GM18951 (cell line): ENCODE results near the gene CAMK4.

Experiments
- POLR2A ChIP-seq: IDR thresholded peaks from 4 replicates; pipeline ENCODE4 v1.6.1; 2011; ENCODE audit warnings: mild to moderate bottlenecking; ENCODE audit not compliant: insufficient read length, insufficient read depth; ENCODE audit errors: extremely low read depth
- in situ Hi-C: fragments of 300-500 bp; cut with MboI; formaldehyde crosslinking; loops from one replicate; pipeline ENCODE4 v1.12.0; 2022; ENCODE audit warnings: low sequenced_read_pairs, mixed read lengths, inconsistent platforms; ENCODE audit not compliant: unreplicated experiment

CAMK4 gene

DNA sequence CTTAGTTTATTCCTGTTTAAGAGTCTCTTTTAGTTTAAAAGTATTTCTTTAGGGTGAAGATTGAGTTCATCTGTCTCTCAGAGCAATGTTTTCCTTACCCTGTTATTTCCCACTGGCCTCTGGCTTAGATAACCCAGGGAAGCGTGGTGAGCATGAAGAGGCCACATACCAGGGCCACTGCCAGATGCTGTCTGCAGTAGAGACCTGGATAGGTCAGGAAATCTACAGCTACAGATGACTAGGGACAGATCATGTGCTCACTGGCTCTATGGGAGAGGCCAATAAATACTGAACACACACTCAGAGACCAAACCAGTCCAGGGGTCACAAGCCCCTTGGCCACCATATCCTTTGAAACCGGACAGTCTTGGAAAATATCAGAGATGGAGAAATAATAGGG, 136.0 kb downstream of the CAMK4 start:
- TF ChIP-seq POLR2A: no peak
- in situ Hi-C loops: no loop called here

DNA sequence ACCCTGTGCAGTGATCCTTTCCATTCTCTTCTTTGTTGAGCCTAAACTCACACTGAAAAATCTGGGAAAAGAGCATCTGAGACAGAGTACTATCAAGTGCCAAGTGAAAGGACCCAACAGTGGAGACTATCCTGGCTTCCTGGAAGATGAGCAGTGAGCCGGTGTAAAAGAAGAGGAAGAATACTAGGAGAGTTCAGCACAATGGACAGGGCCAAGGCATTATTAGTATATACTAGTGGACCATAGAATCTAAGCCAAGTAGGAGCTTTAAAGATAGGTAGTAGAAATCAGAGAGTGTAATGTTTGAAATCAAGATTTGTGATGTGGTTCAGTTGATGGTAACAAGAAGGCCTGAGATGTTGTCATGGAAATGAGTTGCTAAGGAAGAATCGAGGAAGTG, 140.8 kb downstream of the CAMK4 start:
- TF ChIP-seq POLR2A: no peak

DNA sequence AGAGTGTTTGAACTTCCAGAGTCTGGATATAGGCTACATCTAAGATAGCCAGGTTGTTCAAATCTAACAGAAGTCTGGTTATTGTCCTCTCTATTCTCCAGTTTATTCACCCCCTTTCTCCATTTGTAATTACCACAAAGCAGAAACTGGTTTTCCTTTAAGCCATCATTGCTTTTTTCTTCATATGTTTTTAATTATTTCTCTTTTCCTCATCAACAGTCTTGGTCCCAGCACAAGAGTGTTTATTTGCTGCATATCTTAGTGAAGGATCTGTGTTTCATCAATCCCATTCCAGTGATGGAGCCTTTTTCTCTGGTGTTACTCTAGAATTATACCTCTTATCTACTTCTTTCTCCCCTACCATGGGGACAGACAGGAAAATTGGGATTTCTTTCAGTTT, 142.2 kb downstream of the CAMK4 start:
- no peak for TF ChIP-seq POLR2A
- in situ Hi-C loops: no loop called here

More for the DNA sequence above, 140.8 kb downstream of the CAMK4 start:
- in situ Hi-C loops: no loop called here

DNA sequence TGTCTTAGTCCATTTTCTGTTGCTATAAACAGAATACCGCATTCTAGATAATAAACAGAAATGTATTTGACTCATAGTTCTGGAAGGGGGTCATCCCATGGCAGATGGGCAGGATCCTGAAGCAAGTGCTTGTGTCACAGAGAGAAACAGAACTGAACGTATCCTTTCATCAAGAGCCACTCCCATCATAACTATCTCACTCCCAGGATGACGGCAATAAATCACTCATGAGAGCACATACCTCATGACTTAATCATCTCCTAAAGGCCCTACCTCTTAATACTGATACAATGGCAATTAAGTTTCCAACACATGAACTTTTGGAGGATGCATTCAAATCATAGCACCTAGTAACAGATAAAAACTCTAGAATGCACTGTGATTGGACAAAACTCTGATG, 142.9 kb downstream of the CAMK4 start:
- in situ Hi-C loops: no loop called here
- no peak for TF ChIP-seq POLR2A

DNA sequence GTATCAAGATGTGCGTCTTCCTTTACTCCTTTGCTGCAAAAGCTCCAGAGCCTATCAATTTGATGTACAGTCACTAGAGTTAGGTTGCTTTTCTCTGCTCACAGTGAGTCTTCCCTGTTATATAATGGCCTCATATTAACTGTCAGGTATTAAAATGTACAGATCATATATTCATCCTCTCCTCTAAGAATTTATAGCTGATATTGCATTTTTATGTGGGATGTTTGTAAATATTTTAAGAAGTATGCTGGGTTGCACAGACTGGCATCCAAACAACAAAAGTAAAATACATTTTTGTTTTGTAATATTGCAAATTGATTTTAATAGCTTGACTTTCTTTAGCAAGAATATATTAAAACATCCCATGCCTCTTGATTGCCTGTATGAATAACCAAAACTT, 148.6 kb downstream of the CAMK4 start:
- TF ChIP-seq POLR2A: no peak
- in situ Hi-C loops: no loop called here

DNA sequence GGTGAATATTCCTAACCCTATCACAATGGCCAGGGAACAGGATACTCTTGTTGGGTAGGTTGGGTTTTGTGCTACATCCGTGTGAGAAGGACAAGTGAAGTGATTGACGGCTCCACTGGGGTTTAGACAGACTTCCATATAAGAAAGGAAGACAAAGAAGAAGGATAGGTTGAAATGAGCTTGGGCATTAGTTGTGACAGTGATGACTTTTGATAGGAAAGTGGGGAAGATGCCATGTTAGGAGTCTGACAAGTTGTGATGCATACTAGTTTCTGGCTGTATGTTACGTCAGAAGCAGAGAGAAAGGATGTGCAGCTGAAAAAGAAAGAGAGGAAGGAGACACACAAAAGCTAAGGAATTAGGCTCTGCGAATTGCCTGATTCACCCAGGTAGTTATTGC, 150.2 kb downstream of the CAMK4 start:
- TF ChIP-seq POLR2A: no peak

DNA sequence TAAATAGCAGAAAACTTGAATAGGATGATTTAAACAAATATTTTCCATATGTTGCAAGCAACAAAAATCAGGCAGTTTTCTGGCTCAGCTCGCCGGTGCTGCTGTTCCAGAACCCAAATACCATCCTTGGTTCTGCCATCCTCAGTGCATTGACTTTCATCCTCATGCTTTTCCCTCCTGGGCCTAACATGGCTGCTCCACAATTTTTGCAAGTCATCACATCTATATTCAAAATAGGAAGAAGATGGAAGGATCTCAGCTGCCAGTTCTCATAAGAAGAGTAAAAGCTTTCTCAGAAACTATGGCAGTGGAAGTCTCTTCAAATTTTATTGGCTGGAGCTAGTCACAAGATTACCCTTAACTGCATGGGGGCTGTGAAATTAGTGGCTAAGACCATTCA, 151.5 kb downstream of the CAMK4 start:
- TF ChIP-seq POLR2A: no peak
- in situ Hi-C loops: no loop called here

More for the DNA sequence above, 150.2 kb downstream of the CAMK4 start:
- in situ Hi-C loops: no loop called here

DNA sequence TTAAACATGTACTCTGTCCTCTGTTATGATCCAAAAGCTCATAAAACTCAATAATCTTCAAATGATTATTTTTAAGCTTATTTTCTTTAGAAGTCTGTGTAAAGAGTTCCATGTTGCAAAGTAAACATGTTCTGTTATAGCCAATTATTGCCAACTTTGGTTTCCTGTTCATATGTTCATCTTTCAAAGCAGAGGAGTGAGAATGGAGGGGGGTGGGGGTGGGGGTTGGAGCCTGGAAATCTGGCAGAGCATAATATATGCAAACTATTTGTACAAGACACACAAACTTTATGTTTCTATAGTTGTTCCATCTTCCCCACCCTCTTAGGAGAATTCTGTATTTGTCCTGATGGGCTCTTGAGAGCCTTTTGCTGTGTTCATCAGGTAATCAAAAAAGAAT, 153.1 kb downstream of the CAMK4 start:
- no peak for TF ChIP-seq POLR2A
- in situ Hi-C loops: no loop called here

DNA sequence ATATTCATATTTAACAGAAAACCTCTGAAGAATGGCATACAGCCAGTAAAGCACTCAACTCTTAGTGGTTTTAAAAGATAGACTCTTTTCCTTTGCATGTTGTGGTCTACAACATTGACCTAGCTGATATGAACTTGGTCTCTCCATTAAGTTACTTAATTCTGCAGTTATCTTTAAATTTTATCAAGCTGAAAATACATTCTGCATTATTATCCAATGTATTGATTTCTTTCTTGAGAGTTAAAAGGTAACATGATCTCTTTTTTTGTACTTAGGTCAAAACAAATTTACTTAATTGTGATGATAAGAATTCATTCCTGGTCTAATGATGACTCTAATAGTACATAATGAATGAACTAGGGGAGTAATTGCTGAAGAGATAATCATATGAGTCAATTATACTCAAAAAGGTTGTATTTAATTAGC, 155.2 kb downstream of the CAMK4 start:
- TF ChIP-seq POLR2A: no peak
- in situ Hi-C loops: no loop called here

DNA sequence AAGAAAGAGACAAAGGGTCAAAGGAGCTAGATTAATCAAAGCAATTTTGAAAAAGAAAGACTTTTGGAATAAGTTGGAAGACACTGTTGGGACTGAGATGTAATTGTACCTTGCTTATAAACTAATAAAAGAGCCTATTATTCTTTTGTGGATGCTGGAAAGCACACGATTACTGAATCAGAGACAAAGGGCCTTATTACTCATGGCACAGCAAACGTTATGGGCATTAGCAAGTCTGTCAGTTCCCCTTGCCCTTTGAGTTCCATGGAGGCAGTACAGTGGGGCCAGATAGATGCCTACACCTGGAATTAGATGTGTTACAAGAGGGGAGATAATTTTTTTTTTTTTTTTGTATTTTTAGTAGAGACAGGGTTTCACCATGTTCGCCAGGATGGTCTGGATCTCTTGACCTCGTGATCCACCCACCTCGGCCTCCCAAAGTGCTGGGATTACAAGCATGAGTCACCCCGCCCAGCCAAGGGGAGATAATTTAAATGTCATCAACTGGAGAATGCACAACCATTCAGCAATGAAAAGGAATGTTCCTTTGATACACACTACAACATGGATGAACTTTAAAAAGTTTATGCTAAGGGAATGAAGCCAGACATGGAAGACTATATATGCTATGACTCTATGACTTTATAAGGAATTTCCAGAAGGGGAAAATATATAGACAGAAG, 159.2 kb downstream of the CAMK4 start:
- no peak for TF ChIP-seq POLR2A
- in situ Hi-C loops: no loop called here

DNA sequence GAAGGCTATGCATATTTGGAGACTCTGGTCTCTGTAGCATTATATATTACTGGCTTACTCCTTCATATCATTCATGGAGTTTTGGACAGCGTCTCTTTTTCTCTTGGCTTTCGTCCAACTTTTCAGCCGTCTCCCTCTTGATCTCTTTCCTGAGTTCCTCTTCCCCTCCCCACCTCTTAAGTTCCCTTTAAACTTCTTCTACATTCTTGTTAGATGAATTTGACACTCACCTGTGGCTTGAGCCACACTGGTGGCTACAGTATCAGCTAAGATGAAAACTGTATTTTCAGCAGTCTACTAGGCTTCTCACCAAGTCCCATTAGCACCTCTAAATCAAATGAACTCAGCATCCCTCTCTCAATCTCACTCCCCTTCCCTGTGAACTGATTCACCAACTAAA, 160.0 kb downstream of the CAMK4 start:
- TF ChIP-seq POLR2A: no peak
- in situ Hi-C loops: no loop called here

DNA sequence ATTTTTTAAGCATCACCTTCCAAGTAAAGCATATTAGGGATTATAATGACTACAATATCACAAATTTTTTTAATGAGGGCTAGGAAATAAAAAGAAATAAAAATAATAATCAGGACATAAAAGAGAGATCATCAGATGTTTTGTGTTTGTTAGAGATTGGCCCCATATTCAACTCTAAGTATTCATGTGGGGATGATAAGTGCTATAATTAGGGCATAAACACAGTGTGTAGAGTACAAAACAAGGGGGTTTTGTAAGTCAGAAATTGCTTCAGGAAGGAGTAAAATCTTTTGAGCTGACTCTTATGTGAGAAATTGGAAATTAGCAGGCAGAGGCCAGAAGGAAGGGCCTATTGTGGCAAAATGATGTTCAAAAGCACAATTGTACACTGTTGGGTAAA, 160.9 kb downstream of the CAMK4 start:
- no peak for TF ChIP-seq POLR2A
- in situ Hi-C loops: no loop called here

DNA sequence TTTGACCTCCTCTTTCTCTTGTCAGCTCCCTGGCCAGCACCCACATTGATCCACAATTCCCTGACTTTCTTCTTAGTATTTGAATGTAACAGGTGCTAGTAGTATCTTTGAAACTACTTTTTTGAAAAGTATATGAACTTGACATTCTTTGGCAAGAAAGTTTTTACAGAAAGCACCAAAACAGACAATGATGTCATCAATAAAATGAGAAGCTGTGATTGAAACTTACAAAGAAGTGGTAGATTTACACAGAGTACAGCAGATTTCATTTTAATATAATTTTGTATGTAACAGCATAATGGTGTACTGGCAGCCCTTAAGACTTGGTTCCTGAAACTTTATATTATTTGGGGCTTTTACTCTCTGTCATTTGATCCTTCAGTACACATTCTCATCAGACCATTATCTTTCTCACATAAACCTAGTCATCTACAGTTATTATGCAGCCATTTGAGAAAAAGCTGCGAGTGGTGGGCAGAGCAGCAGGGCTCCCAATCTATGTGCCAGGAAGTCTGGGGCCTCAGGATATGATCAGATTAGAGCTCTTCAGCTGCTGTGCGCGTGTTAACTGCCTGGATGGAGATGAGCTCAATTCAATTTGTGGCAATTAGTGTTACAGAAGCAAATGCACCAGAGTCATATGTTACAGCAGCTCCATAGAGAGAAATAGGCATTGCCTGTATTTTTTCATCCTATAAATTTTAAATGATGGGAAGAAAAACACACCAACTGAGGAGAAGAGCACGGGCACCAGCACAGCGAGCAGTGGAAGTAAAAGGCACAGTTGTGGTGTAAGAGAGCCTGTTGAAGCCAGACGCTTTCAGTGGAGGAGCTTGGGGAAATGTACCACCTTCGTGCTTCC, 162.0 kb downstream of the CAMK4 start:
- in situ Hi-C loops: no loop called here
- no peak for TF ChIP-seq POLR2A

DNA sequence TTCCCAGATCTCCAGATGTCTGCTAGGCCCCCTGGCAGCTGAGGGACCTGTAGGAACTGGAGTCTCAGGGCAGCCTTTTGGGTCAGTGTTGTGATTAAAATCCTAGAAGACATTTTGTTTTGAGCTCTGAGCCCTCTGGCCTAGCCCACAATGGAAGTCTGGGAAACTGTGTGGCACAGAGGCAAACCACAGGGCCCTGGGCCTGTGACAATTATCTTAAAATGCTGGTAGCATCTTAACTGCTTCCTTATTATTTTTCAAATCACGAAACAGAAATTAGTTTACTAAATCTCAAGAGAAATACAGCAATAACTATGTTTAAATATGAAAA, 162.6 kb downstream of the CAMK4 start:
- no peak for TF ChIP-seq POLR2A
- in situ Hi-C loops: no loop called here
